T-helper 2 cell treated with Interferon-gamma antibody and Interleukin-4, amounts not matched to agents 100 ng/mL and 5 ng/mL, for 36 hours (primary cell): ENCODE measurements around the gene PALMD. TPM values are rescaled to one million over a fixed set of nuclear protein-coding genes. Genes with fewer than 3 reads are reported as not detected.

Source experiments
- intact Hi-C: fragments of 100-400 bp; cut with micrococcal nuclease; formaldehyde crosslinking; loops from one replicate; pipeline ENCODE4 v1.15.1; 2023
- total RNA-seq: library from RNA; stranded (reverse); gene quantifications from 2 replicates; pipeline ENCODE4 v1.2.3, GENCODE V29; 2022

PALMD gene, protein sequence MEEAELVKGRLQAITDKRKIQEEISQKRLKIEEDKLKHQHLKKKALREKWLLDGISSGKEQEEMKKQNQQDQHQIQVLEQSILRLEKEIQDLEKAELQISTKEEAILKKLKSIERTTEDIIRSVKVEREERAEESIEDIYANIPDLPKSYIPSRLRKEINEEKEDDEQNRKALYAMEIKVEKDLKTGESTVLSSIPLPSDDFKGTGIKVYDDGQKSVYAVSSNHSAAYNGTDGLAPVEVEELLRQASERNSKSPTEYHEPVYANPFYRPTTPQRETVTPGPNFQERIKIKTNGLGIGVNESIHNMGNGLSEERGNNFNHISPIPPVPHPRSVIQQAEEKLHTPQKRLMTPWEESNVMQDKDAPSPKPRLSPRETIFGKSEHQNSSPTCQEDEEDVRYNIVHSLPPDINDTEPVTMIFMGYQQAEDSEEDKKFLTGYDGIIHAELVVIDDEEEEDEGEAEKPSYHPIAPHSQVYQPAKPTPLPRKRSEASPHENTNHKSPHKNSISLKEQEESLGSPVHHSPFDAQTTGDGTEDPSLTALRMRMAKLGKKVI
- not detected in 2 replicates for total RNA-seq

DNA sequence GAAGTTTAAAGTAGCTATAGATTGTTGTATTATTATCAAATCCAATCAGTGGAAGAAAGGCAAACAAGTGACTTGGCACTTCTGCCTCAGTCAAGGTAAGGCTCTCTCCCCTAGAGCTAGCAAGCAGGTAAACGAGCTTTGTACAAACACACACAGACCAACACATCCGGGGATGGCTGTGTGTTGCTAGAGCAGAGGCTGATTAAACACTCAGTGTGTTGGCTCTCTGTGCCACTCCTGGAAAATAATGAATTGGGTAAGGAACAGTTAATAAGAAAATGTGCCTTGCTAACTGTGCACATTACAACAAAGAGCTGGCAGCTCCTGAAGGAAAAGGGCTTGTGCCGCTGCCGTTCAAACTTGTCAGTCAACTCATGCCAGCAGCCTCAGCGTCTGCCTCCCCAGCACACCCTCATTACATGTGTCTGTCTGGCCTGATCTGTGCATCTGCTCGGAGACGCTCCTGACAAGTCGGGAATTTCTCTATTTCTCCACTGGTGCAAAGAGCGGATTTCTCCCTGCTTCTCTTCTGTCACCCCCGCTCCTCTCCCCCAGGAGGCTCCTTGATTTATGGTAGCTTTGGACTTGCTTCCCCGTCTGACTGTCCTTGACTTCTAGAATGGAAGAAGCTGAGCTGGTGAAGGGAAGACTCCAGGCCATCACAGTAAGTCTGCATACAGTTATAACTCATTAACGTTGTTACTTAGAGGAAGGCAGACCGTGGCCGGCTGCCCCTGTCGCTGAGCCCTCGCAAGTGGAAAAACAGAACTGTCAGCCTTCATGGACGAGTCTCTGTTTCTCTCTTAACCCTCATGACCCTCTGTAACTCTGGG, at the start of gene PALMD:
Gene PALMD, plus strand, starts transcription at position 415 of the 833 bp plus-strand sequence. Its CDS starts 205 bp downstream, at position 620.
- intact Hi-C loops: no loop called here

DNA sequence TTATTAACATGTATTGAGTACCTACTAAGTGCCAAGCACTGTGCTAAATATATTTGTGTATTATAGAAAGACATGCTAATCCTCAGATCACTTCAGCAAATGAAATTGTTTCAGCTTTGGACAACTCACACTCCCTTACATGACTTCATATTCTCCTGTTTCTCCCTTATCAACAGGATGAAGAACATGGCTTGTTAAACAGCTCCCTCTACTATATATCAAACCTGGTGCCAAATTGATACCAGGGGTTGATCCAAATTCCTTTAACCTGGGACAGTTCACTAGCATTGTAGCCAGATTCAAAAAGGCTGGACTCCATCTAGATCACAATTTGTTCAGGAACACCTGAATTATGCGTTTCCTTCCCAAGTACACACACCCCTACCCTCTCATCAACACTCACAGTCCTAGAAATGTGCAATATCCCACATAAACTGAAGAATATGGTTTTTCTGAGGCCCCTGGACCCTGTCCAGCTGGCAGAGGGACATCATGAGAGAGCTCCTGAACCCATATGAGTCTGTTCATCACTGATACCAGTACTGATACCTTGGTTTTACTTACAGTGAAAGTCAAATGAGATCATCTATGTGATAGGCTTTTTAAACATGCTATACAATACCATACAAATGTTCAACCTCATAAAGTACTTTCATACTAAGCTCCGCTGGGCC, 47.0 kb upstream of the PALMD start:
- intact Hi-C loops: no loop called here

DNA sequence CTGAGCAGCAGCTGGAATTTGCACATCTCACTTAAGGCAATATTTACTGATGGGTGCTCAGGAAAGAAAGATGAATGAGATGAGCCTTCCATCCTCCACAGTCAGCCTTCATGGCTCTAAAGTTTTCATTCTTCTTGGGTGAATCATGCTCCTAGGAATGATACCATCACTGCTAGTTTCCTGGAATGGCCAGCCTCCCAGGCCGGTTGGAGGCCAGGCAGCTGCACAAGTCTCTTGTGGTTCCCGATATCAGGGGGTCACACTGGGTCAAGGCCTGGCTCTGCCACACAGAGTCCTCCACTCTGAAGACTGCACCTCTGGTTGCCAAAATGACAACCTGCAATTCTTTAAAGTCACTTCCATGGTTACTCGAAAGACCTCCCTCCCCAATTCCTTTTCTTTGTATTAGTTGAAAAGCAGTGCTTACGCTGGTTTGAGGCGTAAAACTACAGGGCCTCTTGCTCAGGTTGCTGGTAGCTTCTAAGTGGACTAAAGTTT, 46.2 kb upstream of the PALMD start:
- intact Hi-C loops: no loop called here

DNA sequence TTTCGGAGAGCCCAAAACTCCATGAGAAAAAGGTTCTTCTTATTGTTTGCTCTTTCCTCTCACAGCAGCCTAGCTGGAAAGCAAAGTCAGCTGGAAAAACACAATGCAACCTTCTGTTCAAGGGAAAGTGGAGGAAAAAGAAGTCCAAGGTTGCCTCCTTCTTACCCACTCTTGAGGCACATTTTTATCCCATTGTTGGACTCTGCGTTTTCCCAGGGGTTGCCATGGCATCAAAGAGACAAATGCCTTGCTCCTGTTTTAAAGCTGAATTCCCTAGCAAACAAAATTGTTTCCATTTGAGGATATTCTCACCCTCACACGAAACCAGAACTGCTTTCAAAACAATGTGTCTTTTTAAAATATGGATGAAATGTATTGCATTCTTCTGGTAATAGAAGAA, 45.1 kb upstream of the PALMD start:
- intact Hi-C loops: no loop called here

DNA sequence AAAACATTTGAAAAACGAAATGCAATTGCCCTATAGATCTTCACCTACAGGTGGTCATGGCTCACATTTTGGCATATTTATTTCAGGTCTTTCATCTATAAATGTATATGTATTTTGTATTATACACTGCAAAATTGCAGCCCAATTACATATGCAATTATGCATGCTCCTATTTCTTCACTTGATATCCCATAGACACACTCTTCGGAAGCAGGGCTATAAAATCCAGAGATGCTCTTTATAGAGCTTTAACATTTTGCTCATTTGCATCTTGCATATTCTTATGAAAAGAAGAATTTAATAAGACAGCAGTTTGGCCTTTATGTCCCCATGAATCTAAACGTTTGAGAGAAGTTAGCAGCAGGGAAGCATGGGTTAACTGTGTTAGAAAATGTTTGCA, 44.7 kb upstream of the PALMD start:
- intact Hi-C loops: no loop called here

DNA sequence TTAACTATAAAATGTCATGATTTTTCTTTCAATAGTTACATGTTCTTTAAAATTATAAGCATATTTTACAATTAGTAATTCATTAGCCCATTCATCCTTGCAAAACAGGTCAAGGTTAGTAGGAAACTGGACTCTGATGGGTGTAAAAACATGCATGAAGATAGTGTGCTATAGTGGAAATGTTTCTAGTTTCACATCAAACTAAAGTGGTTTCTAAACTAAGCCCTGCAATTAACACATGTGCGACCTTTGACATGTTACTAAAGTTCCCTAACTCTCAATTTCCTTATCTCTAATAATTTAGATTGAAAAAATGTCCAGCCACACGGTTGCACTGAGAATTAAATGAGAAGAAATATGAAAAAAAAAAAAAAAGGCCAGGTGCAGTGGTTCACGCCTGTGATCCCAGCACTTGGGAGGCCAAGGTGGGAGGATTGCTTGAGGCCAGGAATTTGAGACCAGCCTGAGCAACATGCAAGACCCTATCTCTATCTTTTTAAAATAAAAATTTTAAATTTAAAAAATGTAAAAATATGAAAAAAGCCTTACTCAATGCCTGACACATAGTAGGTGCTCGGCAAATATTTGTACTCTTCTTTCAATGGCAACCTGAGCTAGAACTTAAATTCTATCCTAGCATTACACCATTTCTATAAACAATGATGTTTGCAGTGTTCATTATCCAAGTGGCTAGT, 44.1 kb upstream of the PALMD start:
- intact Hi-C loops: no loop called here

DNA sequence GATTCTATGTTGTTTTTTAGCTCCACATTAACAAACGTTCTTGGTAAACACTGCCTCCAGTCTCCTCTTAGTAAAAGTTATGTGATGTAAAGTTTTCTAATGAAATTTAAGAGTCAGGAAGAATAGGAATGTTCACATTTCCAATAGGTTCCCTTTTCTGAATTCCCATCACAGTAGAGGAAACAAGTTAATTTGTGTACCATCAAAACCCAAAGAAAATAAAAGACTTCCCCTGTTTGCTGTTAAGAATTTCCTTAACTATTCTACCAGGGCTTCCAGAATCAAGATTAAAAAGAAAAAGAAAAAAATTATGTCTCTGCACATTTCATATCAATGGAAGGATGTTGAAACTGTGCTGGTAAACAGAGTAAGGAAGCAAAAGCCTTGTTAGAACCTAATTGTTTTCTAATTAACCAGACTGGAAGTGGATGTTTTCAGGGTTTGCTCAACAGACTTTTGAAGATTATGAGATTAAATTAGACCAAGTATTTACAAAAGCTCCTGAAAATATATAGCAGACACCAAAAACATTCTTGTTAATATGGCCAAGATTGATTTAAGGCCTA, 43.4 kb upstream of the PALMD start:
- intact Hi-C loops: no loop called here

DNA sequence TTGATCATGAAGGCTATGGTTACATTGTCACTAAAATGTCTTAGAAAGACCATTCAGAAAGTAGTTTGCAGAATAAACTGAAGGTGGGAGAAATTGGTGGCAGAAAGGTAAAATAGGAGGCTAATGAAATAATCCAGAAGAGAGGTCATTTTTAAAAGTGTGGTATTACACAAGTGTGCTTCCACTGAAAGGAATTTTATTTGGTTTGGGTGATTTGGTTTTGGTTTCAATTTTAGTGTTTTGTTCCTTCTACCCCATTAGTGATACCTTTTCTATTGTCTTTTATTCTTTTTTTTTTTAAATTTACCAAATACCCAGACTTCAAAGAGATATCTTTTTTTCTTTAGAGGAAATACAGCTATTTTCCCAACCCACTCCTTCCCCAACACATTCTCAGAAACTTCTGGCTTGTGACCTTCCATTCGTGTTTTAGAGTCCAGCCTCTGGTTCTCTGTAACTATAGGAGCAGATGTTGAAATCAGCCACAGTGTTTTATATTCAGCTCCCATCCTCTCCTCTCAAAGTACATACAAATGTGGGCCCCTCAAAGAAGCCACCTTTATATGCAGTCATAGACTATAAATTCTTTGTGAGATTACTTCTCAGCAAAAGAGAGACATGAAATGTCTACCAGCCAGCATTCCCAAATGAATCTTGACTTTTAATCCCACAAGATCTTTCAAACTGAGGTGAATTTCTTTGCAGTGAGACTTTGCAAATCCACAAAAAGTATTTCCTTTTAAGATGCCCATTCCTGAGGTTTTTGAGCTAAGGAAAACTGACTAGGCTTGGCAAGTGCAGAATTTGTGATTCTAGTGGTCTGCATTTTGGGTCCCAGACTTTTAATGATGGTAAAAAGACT, 42.0 kb upstream of the PALMD start:
- intact Hi-C loops: no loop called here

DNA sequence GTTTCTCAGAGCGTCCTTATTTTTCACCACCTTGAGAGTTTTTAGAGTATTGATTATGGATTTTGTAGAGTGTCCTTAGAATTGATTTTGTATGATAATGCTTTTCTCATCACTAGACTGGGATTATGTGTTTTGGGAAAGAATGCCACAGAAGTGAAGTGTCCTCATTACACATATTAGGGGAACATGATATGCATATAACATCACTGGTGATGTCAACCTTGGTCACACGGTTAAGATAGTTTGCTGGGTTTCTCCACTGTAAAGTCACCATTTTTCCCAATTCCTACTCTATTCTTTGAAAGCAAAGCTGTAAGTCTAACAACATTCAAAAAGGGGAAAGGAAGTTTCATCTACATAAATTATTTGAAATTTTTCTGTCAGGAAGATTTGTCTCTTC, 39.6 kb upstream of the PALMD start:
- intact Hi-C loops: no loop called here

DNA sequence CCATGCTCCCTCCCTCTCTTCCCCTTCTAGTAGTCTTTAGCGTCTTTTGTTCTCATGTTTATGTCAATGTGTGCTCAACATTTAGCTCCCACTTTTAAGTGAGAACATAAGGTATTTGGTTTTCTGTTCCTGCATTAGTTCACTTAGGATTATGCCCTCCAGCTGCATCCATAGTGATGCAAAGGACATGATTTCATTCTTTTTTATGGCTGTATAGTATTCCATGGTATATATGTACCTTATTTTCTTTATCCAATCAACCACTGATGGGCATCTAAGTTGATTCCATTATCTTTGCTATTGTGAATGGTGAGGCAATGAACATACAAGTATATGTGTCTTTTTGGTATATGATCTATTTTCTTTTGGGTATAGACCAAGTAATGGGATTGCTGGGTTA, 38.3 kb upstream of the PALMD start:
- intact Hi-C loops: no loop called here

DNA sequence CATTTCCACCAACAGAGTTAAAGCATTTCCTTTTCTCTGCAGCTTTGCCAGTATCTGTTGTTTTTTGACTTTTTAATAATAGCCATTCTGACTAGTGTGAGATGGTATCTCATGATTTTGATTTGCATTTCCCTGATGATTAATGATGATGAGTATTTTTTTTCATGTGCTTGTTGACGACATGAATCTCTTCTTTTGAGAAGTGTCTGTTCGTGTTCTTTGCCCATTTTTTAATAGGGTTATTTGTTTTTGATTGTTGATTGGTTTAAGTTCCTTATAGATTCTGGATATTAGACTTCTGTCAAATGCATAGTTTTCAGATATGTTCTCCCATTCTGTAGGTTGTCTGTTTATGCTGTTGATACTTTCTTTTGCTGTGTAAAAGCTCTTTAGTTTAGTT, 37.9 kb upstream of the PALMD start:
- intact Hi-C loops: no loop called here

DNA sequence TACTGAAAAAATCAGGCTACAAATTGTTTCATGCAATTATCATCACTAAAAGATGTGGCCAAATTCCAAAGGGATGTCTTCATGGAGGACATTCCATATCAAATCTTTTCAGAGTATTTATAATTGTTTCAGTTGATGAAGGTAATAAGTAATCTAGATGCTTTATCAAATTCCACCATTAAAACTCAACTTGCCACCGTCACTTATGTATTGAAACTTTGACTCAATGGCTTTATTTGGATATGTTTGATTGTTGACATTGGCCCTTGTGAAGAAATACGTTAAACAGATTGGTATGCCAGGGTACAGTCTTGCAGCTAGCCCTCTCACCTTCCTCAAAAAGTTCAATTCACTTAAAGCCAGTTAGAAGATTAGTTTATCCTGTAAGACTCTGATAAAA, 32.2 kb upstream of the PALMD start:
- intact Hi-C loops: no loop called here

DNA sequence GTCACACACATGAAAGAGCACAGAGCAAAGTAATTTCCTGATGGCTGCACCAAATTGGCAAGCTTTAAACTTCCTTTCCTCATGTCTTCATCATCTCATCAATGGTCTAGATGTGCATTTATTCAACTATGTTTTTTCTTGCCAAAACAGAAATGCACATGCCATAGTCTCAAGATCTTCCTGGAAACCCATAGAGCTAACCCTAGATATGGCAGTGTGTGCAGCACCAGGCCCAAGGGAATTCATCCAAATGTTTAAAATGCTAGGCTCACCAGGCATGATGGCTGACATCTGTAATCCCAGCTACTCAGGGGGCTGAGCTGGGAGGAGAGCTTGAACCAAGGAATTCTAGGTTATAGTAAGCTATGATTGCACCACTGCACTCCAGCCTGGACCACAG, 31.2 kb upstream of the PALMD start:
- intact Hi-C loops: no loop called here

DNA sequence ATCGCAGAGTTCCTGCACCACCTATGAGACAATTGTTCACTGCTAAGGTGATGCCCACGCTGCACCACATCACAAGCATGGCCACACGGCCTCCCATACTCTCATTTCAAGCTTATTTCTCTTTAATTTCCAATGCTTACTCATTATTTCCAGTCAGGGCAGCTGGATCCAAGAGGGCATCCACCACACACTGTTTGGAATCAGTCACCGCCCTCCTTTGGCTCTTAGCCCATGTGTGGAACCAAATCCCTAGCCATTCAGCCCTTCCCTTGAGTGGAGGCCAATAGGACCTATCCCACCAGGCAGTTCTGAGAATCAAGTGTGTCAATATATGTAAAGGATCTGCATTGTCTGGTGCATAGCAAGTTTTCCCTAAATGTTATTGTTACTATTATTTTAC, 26.3 kb upstream of the PALMD start:
- intact Hi-C loops: no loop called here

DNA sequence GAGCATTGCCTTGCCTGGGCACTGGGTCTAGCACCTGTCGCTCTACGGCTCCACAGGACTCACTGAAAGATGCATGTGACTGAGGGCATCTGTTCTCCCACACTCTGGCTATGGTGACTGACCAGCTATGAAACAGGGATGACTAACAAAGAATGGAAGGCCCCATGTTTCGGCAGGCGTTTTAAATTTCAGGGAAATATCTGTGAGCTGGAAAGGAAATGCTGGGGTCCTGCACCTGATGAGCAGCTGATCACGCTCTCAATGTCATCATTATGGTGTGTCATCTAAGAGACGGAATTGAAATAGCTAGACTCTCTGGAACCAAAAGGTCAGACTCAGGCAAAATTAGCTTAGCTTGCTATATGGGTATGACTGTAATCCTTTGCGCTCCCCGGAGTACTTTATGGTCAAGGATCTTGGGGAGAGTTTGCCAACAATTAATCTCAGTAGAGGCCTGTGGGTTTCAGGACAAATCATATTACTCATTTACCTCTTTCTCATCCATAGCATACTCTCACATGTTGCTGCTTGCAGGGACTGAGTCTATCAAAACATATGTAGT, 24.5 kb upstream of the PALMD start:
- intact Hi-C loops: no loop called here

DNA sequence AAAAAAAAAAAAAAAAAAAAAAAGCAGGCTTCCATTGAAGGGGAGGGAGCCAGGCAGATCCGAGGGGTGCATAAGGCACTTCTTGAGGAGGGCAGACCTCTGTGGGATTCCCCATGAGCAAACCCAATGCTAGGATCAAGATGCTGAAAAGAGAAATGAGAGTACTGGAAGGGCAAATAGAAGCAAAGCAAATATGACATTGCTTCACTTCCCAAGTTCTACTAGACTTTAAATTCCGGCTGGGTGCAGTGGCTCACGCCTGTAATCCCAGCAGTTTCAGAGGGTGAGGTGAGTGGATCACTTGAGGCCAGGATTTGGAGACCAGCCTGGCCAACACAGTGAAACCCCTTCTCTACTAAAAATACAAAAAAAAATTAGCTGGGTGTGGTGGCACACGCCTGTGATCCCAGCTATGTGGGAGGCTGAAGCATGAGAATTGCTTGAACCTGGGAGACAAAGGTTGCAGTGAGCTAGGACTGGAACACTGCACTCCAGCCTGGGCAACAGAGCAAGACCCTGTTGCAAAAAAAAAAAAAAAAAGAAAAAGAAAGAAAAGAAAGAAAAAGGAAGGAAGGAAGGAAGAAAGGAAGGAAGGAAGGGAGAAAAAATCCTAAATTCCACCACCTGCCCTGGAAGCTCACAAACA, 23.1 kb upstream of the PALMD start:
- intact Hi-C loops: no loop called here

DNA sequence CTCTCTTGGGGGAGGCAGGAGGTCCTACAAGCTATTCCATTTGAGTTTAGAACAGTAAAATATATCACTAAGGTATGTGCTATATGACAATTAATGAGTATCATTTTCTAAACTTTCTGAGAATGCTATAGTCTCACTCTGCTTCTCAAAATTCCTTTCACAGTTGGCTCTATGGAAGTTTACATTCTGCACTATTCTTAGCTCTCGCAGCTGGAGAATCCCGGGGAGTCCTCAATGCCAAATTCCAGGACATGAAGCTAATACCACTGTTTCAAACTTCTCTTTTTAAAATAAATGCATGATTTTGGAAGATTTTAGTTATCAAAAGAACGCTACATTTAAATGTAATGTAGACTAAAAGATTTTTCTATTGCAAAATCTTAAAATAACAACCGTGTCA, 22.4 kb upstream of the PALMD start:
- intact Hi-C loops: no loop called here

DNA sequence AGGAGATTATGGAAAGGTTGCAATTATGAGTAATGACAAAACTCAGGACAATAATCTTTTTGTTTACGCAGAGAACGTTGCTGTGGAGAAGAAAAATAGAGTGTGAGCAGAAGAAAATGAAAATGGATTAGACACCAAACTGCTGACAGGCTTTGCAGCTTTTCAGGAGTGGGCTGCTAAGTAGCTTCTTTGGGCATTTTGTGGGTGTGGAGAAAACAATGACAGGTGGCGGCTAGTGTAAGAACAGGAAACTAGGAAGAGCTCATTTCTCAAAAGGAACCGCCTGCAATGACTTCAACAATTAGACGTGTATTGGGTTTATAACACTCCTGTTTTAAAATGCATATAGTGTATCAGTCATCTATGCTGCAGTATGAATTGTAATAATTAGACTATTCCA, 18.3 kb upstream of the PALMD start:
- intact Hi-C loops: no loop called here

DNA sequence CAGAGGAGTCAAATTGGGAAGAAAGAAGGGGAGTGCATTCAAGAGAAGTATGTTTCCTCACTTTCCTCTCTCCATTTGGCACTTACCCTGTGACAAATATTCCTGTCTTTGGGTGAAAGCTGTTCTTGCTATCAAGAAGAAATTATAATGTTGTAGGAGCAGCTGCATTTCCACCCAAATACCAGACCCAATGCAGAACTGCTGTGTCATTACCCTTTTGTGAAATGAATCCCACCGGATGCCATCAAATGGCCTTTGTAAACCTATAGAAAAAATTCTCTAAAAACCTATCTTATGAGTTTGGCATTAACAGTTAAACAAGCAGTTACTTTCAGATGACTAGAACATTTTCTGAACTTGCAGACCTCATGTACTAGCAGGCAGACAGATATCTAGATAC, 16.7 kb upstream of the PALMD start:
- intact Hi-C loops: no loop called here
